Common myeloid progenitor, CD34-positive (primary cell): ENCODE results near the gene RPTOR.
A peak's percentile ranks its signal among the peaks of the same experiment; 100 is the strongest.
"Not testable (repeated sequence)": the region's sequence is repeated elsewhere in the genome, so short reads cannot be mapped to it uniquely, and the experiment has no call there.

Experiments used
- CTCF ChIA-PET: fragments of 350-600 bp; sonication (Branson Sonifier 250); formaldehyde crosslinking; loops from one replicate; lab custom pipeline; 2021; ENCODE audit warnings: antibody characterized with exemption; lab: Charles Lee
- POLR2A ChIA-PET: fragments of 350-600 bp; sonication (Branson Sonifier 250); formaldehyde crosslinking; loops from one replicate; lab custom pipeline; 2021; ENCODE audit warnings: antibody characterized with exemption; lab: Charles Lee
- DNase-seq, 3 donors: peaks; one replicate each; pipeline versions ENCODE4 v3.0.0 to v3.0.0-alpha.2; 2013
- H3K27ac ChIP-seq, 2 experiments: 1 replicate in 1 of 2; 2 replicates in 1 of 2; pipeline ENCODE4 v1.7.0; 2013; ENCODE audit warnings: inconsistent platforms in 2 of 2, low read length in 2 of 2, mild to moderate bottlenecking in 2 of 2, low read depth in 1 of 2, moderate library complexity in 1 of 2; ENCODE audit not compliant: severe bottlenecking in 2 of 2, insufficient read depth in 1 of 2, poor library complexity in 1 of 2
- H3K27me3 ChIP-seq, 5 experiments: replicated peaks in 2 of 5; 1 replicate in 3 of 5; 2 replicates in 2 of 5; pipeline versions ENCODE4 v1.6.1 to v1.7.0; 2013; ENCODE audit warnings: low read length in 4 of 5, mild to moderate bottlenecking in 2 of 5, moderate library complexity in 2 of 5, inconsistent platforms in 1 of 5; ENCODE audit not compliant: insufficient read depth in 5 of 5, control insufficient read depth in 4 of 5
- H3K36me3 ChIP-seq, 4 experiments: 1 replicate in 2 of 4; 2 replicates in 2 of 4; pipeline versions ENCODE4 v1.6.1 to v1.7.0; 2013; ENCODE audit warnings: low read length in 3 of 4, control low read depth in 1 of 4, mild to moderate bottlenecking in 1 of 4; ENCODE audit not compliant: control insufficient read depth in 4 of 4, insufficient read depth in 4 of 4
- H3K4me1 ChIP-seq, 4 experiments: 1 replicate in 3 of 4; 2 replicates in 1 of 4; pipeline versions ENCODE4 v1.6.1 to v1.7.1; 2013; ENCODE audit warnings: low read length in 3 of 4, mild to moderate bottlenecking in 3 of 4, control low read depth in 1 of 4, inconsistent platforms in 1 of 4, moderate library complexity in 1 of 4; ENCODE audit not compliant: control insufficient read depth in 4 of 4, insufficient read depth in 4 of 4; ENCODE audit errors: control extremely low read depth in 1 of 4
- H3K4me3 ChIP-seq, 7 experiments: 1 replicate in 4 of 7; 2 replicates in 3 of 7; pipeline versions ENCODE4 v1.5.1 to v1.7.0; 2013; ENCODE audit warnings: mild to moderate bottlenecking in 7 of 7, low read length in 6 of 7, moderate library complexity in 6 of 7, inconsistent platforms in 2 of 7, low read depth in 2 of 7, control low read depth in 1 of 7; ENCODE audit not compliant: insufficient read depth in 4 of 7, control insufficient read depth in 1 of 7; ENCODE audit errors: extremely low read depth in 1 of 7
- H3K9me3 ChIP-seq, 5 experiments: 1 replicate in 4 of 5; 2 replicates in 1 of 5; pipeline versions ENCODE4 v1.6.1 to v1.7.1; 2013; ENCODE audit warnings: low read length in 4 of 5, mild to moderate bottlenecking in 2 of 5, inconsistent platforms in 1 of 5, low read depth in 1 of 5, moderate library complexity in 1 of 5; ENCODE audit not compliant: control insufficient read depth in 4 of 5, insufficient read depth in 2 of 5; ENCODE audit errors: control extremely low read depth in 1 of 5
- WGBS: methylation state at CpG from one replicate; pipeline ENCODE4 v1.1.5; 2013; ENCODE audit not compliant: insufficient coverage; 5-methylcytosine and 5-hydroxymethylcytosine counted together

Gene RPTOR

DNA sequence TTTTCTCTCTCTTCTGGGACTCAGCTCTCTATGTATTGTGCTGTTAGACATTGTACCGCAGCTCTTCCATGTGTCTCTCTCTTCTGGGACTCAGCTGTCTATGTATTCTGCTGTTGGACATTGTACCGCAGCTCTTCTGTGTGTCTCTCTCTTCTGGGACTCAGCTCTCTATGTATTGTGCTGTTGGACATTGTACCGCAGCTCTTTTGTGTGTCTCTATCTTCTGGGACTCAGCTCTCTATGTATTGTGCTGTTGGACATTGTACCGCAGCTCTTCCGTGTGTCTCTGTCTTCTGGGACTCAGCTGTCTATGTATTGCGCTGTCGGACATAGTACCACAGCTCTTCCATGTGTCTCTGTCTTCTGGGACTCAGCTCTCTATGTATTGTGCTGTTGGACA lies 84.2 kb downstream of the RPTOR start:
- H3K27me3 ChIP-seq, POLR2A ChIA-PET, H3K27ac ChIP-seq, DNase-seq, H3K4me1 ChIP-seq, H3K4me3 ChIP-seq: not testable (repeated sequence)
- Histone ChIP-seq H3K9me3 (peaks cover 0 to 15% (median 3%) of the 10 kb centered on the region in 5 experiments), H3K36me3 (peaks cover 0 to 22% (median 4%) of the 10 kb centered on the region in 4 experiments)
- WGBS: 83% methylated on average over 5 of the region's 7 CpGs
- CTCF ChIA-PET: interaction anchor here (0.7 to 1.5 kb wide), 6 partner anchors 8 to 202 kb away, joined by 3 to 5 read pairs (median 3); no protein-coding TSS in a partner anchor

DNA sequence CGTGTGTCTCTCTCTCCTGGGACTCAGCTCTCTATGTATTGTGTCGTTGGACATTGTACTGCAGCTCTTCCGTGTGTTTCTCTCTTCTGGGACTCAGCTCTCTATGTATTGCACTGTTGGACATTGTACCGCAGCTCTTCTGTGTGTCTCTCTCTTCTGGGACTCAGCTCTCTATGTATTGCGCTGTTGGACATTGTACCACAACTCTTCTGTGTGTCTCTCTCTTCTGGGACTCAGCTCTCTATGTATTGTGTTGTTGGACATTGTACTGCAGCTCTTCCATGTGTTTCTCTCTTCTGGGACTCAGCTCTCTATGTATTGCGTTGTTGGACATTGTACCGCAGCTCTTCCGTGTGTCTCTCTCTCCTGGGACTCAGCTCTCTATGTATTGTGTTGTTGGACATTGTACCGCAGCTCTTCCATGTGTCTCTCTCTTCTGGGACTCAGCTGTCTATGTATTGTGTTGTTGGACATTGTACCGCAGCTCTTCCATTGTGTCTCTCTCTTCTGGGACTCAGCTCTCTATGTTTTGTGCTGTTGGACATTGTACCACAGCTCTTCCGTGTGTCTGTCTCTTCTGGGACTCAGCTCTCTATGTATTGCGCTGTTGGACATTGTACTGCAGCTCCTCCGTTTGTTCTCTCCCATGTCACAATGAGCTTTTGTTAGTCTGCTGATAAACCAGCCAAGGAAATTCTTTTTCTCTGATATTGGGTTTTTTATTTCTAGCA lies 84.8 kb downstream of the RPTOR start:
- CTCF ChIA-PET: interaction anchor here (0.7 to 1.5 kb wide), 7 partner anchors 9 to 202 kb away, joined by 3 to 5 read pairs (median 3); no protein-coding TSS in a partner anchor
- H3K9me3 ChIP-seq: peaks cover 0 to 15% (median 3%) of the 10 kb centered on the region in 5 experiments
- H3K36me3 ChIP-seq: peaks cover 0 to 22% (median 5%) of the 10 kb centered on the region in 4 experiments
- no peak overlapping the region for H3K27ac ChIP-seq
- no peaks in the 10 kb centered on the region for H3K27me3 ChIP-seq
- no peak for DNase-seq
- POLR2A ChIA-PET: no interaction called here
- no peak overlapping the region for H3K4me3 ChIP-seq
- 98% methylated on average over 9 of the region's 13 CpGs for WGBS
- H3K4me1 ChIP-seq: peaks cover 0 to 9% (median 0%) of the 10 kb centered on the region in 4 experiments

DNA sequence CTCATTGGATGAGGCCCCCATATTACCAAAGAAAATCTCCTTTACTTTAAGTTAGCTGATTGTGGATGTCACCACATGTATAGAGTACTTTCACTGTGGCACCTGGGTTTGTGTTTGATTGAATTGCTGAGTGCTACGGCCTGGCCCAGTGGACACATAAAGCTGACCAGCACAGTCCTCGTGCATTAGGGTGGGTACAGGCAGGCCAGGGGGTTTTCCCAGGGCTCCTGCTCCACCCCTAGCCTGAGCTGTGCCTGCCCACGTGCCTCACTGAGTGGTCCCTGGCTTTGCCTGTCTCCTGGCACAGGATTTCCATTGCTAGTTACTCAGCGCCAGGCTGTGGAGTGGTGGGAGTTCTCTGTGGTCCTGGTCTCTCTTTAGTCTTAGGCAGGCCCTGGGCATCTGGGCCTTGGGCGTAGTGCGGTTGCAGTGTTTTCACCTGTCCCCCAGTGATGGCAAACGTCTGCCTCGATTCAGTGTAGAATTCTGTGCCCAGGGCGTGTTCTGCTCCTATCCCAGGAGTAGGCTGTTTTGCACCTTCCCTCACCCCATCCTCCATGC lies 86.0 kb downstream of the RPTOR start:
- no peak overlapping the region for H3K4me3 ChIP-seq
- H3K36me3 ChIP-seq: peaks cover 0 to 20% (median 5%) of the 10 kb centered on the region in 4 experiments
- DNase-seq: no peak
- H3K27me3 ChIP-seq: no peaks in the 10 kb centered on the region
- no peak overlapping the region for H3K27ac ChIP-seq
- H3K4me1 ChIP-seq: peaks cover 0 to 9% (median 0%) of the 10 kb centered on the region in 4 experiments
- POLR2A ChIA-PET: no interaction called here
- WGBS: over 99% methylated on average over 9 of the region's 9 CpGs
- CTCF ChIA-PET: no interaction called here
- peaks cover 0 to 15% (median 3%) of the 10 kb centered on the region in 5 experiments for H3K9me3 ChIP-seq

DNA sequence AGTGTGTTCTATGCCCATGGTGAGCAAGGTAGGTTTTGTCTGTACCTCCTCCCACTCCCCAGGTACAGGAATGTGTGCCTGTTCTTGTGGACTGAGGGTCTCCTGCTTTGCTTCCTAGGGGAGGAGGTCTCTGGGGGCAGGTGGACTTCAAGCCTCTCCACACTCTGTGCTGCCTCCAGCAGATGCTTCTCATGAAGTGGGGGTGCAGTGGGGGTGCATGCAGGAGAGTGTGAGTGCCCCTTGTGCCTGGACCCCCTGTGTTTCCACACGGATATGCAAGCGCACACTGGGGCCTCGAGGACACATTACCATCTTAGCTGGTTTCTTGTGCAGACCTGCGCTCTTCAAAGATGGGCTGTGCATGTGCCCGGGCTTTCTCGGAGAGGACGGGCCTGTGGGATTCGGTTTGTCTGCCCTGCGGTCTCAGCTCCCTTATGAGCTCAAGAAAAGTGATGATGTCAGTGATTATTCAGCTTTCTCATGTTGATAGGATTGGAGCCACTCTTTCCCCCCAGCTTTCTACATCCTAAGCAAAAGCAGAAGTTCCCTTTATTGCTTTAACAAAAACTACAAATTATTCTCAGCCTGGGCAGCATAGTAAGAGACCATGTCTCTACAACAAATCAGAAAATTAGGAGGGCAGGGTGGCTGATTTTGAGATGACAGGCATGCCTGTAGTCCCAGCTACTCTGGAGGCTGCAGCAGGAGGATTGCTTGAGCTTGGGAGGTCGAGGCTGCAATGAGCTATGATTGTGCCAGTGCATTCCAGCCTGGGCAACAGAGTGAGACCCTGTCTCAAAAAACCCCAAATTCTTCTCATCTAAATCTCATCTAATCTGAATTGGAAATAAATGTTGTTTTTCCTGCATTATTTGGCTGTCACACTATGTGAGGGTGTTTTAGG lies 86.8 kb downstream of the RPTOR start:
- ChIA-PET POLR2A (interaction anchor here (0.6 kb wide), 1 partner anchor 594 kb away, joined by 3 read pairs; no protein-coding TSS in a partner anchor), CTCF (interaction anchor here (1.1 kb wide), 1 partner anchor 193 kb away, joined by 3 read pairs; no protein-coding TSS in a partner anchor)
- Histone ChIP-seq H3K36me3 (peaks cover 0 to 17% (median 3%) of the 10 kb centered on the region in 4 experiments), H3K27me3 (no peaks in the 10 kb centered on the region), H3K27ac (no peak overlapping the region), H3K9me3 (peaks cover 0 to 15% (median 3%) of the 10 kb centered on the region in 5 experiments), H3K4me1 (peaks cover 0 to 9% (median 0%) of the 10 kb centered on the region in 4 experiments), H3K4me3 (no peak overlapping the region)
- WGBS: 92% methylated on average over 7 of the region's 10 CpGs
- peak; percentile 6 to 62 (median 61) for DNase-seq

DNA sequence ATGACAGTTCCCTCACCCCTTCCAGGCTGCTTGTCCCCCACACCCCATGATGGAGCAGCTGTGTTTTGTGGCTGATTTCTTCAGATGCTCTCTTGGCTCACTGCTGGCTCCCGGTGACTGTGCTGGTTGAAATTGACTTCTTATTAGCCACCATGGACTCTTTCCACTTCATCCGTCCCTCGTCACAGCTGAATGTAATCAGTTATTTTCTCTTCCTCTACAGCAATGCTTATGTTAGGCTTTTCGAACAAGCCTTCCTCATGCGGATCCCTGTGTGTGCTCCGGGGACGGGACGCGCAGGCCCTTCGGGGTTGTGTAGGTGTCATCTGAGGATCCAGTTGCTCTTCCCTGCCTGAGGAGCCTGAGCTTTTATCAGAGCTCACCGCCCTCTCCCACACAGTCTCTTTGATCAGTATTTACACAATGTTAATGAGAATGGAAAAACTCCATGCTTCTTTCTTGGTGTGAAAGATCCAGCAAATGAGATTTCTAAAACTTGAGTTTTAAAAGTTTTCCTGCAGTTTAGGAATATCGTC lies 87.5 kb downstream of the RPTOR start:
- H3K9me3 ChIP-seq: peaks cover 0 to 15% (median 3%) of the 10 kb centered on the region in 5 experiments
- CTCF ChIA-PET: interaction anchor here (1.1 kb wide), 1 partner anchor 193 kb away, joined by 3 read pairs; no protein-coding TSS in a partner anchor

DNA sequence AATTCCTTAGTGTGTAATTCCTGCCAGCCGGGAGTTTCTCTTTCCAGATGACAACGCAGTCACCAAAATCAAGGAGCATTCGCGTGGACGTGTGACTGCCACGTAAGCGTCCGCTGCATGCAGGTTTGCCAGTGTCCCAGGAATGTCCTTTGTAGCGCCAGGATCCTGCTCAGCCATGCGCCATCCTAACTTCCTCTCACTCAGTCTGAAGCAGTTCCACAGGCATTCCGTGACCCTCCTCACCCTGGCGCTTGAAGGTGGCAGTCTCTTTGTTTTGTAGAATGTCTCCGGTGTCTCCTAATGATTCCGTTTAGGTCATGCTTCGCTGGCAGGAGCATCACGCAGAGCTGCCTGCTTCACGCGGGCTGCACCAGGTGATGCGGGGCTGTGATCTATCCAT lies 88.6 kb downstream of the RPTOR start:
- H3K9me3 ChIP-seq: peaks cover 0 to 15% (median 3%) of the 10 kb centered on the region in 5 experiments
- H3K4me1 ChIP-seq: peaks cover 0 to 9% (median 0%) of the 10 kb centered on the region in 4 experiments
- peaks cover 0 to 11% (median 5%) of the 10 kb centered on the region in 4 experiments for H3K36me3 ChIP-seq
- H3K27me3 ChIP-seq: no peaks in the 10 kb centered on the region
- WGBS: 98% methylated on average over 19 of the region's 19 CpGs
- DNase-seq: no peak
- H3K27ac ChIP-seq: no peak overlapping the region
- ChIA-PET POLR2A (no interaction called here), CTCF (interaction anchor here (1.2 kb wide), 1 partner anchor 12 kb away, joined by 3 read pairs; no protein-coding TSS in a partner anchor)
- H3K4me3 ChIP-seq: no peak overlapping the region

More for the DNA sequence above, 87.5 kb downstream of the RPTOR start:
- Histone ChIP-seq H3K27ac (no peak overlapping the region), H3K4me1 (peaks cover 0 to 9% (median 0%) of the 10 kb centered on the region in 4 experiments), H3K27me3 (no peaks in the 10 kb centered on the region), H3K4me3 (no peak overlapping the region), H3K36me3 (peaks cover 0 to 12% (median 5%) of the 10 kb centered on the region in 4 experiments)
- 98% methylated on average over 11 of the region's 12 CpGs for WGBS
- POLR2A ChIA-PET: no interaction called here
- DNase-seq: no peak
